NK-92 treated with Interleukin-12 subunit alpha and Interleukin-12 subunit beta, amount 100 ng/mL, for 24 hours (cell line): ENCODE results near the gene ERFL.

ENCODE experiments used
- DNase-seq: peaks from one replicate; lab custom pipeline; 2025; lab: John Stamatoyannopoulos, UW

Gene ERFL

DNA sequence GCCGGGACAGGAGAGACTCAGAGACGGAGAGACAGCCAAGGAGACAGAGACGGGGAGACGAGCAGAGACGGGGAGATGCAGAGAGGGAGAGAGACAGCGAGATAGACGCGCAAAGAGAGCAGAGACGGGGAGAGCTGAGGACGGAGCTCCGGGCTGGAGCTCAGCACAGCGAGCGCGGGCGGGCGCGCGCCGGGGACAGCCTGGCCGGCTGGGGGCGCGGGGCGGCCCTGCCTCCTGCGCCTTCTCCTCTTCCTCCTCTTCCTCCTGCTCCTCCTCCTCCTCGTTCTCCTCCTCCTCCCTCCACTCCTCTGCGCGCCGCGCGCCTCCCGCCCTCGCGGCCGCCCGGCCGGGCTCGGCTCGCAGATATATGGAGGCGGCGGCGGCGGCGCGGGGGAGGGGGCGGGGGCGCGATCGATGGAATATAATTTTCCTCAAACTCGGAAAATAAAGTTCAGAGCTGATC lies at the start of gene ERFL:
ERFL (minus strand) TSS at position 229 of the 463 bp plus-strand sequence. CDS start 15,530 bp downstream, outside the sequence.
- DNase-seq: no peak

DNA sequence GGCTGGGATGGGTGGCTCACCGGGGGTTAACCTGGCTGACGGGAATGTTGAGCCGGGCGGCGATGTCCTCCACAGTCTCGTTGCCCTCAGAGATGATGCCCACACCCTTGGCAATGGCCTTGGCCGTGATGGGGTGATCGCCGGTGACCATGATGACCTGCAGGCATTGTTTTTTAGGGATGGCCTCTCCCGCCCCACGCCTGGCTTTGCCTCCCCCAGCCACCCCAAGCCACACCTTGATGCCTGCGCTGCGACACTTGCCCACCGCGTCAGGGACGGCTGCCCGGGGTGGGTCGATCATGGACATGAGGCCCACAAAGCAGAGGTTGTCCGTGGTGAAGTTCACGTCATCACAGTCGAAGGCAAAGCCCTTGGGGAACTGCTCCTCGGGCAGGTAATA lies 49.7 kb upstream of the ERFL start:
- DNase-seq: no peak

DNA sequence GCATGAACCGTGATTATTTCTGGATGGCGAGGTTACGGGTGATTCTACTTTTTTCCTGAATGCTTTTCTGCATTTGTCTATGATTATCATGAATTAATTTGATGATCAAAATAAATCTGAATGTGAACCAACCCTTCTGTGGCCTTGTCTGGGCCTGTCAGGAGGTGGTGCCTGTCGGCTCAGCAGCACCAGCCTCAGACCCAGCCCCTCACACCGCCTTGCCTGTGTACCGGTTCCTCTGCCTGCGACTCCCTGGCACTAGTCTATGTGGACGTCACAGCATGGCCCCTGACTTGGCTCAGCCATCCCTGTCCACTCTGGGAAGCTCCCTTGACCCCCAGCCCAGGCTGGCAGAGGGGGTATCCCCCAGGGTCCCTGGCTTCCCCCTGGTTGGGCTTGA lies 46.4 kb upstream of the ERFL start:
- no peak for DNase-seq

DNA sequence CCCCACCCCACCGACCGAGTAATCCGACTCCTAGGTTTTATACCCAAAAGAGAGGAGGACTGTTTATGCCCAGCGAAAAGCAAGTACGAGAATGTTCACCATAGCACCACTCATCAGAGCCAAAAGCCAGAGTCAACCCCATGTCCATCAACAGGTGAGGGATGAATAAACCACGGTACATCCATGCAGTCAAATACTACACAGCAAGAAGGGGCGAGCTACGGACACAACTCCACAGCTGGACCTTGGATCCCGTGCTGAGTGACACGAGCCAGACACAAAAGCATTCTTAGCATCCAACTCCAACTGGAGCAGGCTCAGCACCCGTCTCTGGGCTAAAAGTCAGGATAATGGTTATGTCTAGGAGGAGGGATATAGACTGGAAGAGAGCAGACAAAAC lies 43.1 kb upstream of the ERFL start:
- DNase-seq: no peak

DNA sequence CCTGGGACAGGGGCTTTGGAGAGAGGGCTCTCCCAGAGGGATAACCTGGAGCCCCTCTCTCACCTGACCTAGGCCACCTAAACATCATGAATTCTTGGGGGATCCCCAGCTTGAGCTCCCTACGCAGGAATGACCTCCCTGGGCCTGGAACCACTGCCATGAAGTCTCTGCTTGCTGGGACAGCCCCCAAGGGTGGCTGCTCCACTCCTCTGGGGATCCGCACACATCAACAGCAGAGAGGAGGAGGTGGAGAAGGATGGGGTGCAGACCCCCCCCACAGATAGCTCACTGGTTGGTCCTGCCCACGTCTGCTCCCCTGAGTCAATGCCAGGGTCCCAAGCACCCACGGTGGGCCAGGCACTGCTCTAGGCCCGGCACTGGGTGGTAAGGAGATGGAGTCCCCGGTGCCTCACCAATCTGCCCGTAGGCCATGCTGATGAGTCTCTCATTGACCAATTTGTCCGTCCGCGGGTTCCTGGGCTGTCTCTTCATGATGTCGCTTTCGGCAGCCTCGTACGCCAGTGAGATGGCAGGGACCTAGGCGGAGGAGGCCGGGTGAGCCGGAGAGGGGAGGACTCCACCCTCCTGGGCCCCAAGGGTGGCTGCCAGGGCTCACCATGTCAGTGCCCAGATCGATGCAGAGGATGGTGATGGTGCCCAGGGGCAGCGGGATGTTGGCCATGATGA lies 41.7 kb upstream of the ERFL start:
- no peak for DNase-seq

DNA sequence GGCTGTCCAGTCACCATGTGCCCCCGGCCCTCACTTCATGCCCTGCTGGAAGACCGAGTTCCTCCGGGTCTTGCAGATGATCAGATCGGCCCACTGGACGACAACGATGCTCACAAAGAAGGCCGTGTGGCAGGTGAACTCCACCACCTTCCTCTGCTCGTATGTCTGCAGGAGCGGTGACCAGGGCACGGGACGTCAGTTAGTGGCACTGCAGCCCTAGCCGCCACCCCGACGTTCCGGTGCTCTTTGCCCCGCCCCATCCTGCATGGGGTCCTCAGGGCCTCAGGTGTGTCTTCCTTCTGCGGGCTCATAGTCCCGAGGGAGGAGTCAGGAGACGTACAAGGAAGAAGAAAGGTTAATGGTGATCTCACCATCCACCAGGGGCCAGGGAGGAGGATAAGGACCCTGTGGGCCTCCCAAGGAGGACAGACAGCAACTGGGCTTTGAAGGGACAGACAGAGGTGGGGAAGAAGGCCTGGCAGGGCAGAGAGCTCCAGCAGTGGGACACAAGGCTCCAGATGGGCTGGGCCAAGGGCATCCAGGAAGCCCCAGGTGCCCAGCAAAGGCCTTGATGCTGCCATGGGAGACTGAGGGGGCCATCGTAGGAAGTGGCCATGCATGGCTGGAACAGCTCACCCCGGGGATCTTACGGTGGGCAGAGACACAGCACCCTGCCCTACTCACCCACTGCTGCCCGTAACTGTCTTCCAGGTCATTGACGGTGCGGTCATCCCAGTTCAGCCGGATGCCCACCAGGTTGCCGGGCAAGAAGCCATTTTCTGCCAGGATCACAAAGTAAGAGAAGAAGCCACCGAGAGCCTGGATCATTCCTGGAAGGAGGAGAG lies 40.7 kb upstream of the ERFL start:
- no peak for DNase-seq

DNA sequence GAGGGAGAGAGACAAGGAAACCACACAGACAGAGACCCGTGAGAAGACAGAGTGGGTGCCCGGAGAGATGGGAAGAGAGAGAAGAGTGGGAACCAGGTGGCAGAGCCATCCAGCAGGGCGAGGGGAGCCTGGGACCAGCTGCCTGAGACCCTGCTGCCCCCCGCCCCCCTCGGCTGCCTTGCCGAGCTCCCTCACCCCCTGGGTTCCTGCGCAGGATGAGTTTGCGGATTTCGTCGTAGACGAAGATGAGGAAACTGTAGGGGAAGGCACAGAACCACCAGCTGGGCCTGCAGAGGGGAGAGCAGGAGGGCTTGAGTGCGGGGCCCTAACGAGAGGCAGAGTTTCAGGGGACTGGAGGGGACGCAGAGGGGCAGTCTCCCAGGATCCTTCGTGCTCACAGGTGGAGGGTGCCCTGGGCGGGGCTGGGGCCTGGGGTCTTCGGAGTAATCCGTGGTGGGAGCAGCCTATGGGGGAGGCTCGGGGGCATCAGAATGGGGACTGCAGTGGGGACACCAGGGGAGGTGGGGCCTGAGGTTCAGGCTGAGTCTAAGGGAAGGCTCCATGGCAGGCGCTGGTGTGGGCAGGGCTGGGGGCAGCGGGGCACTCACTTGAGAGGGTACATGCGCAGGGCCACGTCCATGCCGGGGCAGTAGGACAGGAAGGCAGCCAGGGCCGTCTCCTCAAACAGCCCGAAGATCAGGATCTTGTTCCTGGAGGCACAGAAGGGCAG lies 39.0 kb upstream of the ERFL start:
- DNase-seq: no peak

DNA sequence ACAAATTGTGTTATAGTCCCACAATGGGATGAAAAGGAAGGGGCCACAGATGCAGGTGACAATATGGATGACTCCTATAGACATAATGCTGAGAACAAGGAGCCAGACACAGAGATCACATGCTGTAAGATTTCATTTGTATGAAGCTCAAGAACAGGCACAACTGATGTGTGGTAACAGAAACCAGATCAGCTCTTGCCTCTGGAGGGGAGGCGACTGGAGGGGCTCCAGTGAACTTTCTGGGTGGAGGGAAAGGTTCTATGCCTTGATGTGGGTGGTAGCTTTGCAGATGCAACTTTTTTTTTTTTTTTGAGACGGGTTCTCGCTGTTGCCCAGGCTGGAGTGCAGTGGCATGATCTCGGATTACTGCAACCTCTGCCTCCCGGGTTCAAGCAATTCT lies 36.9 kb upstream of the ERFL start:
- no peak for DNase-seq

DNA sequence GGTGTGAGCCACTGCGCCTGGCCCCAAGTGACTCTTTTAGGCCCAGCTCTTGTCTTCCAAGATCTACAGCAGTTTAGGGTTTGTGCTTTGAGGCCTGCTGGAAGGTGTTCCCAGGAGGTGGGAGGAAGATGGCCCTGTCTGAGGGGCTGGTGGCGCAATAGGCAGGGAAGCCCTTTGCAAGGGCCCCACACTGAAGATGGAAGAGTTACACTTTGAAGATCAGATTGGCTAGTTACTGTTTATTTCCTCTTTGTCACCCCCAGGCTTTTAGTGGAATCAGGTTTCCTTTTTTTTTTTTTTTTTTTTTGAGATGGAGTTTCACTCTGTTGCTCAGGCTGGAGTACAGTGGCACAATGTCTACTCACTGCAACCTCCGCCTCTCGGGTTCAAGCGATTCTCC lies 32.7 kb upstream of the ERFL start:
- DNase-seq: no peak

DNA sequence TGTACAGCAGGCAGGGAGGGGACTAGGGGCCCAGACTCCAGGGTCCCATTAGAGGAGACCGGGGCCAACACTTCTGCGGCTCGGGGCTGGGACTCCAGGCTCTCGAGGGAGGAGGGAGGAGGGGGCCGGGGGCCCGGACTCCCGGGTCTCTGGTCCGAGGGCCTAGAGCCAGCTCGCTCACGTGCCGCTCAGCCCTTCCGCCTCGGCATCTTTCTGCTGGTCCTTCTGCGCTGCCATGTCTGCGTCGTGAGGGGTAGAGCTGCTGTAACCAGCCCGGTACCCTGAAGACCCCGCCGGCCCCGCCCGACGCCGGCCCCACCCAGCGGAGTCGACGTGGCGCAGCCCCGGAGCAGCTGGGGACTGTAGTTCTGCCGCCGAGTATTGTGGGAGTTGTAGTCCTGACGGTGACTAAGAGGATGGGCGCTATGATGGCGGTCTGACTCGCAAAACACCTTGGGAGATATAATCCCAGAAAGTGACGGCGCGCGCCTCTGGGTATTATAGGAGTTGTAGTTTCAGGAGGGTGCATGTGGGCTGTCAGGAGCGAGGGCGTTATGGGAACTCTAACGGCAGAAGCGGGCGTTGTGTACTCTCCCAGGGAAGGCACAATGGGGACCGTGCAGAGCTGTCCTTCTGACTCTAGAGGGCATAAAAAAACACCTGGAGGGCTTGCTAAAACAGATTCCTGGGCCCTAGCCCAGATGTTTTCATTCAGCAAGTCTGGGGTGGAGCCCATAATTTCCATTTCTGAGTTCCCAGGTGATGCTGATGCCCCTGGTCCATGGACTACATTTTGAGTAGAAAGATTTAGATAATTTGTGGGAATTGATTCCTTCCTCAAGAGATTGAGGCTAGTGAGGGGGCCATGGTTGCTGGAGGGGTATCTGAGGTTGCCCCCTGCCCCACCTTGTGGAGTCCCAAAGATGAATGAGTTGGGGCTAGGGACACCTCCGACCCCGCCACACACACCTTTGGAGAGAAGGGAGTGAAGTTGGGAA lies 31.1 kb upstream of the ERFL start, which contains the start of gene RABAC1:
RABAC1 (minus strand) TSS at position 266 of the 998 bp plus-strand sequence; CDS start at position 237, 29 bp downstream.
- DNase-seq: peak; percentile 88

DNA sequence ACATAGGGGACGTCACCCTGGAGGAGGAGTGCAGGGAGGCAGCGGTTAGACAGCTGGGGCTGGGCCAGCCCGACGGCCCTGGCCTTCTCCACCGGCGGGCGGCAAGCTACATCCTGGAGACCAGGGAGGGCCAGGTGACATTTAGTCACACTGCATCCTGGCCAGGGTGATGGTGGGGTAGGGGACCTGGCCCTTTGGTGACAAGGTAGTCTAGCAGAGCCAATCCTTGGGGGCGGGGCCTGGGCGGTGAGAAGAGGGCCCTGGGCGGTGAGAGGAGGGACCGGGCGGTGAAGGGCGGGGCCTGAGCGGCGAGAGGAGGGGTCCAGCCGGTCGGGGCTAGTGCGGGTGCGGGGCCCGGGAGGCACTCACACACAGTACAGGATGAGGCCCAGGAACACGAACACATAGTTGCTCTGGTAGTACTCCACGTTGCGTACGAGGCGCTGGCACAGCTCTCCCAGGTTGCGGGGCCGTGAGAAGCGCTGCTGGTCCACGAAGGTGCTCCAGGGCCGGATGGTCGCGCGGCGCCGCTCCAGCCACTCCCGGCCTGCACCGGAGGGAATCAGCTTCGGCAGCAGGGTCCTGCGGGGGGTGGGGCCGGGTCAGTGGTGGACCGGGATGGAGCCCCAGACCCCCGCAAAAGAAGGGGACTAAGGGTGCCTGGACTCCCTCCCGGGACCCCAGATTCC lies 30.3 kb upstream of the ERFL start:
- DNase-seq: peak; percentile 78

DNA sequence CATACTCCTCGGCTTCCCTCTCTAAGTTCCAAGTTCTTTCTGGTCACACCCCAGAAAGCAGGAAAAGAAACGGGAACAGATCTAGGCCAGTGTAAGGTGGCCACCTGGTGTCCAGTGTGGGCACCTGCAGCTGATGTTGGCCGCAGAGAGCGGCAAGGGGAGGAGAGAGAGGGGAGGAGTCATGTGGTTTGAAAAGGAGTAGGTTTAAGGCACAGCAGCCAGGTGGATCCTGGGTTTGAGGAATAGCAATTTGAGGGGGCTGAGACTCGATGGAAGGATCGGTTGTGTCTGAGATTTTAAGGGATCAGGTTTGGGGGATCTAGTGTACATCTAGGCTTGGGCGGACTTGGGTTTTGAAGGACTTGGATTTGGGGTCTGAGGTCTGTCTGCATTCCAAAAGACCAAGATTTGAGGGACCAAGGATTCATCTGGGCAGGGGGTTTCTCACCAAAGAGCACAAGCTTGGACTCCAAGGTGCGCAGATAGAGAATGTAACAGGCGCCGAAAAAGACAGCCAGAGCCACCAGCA lies 29.7 kb upstream of the ERFL start:
- DNase-seq: no peak

DNA sequence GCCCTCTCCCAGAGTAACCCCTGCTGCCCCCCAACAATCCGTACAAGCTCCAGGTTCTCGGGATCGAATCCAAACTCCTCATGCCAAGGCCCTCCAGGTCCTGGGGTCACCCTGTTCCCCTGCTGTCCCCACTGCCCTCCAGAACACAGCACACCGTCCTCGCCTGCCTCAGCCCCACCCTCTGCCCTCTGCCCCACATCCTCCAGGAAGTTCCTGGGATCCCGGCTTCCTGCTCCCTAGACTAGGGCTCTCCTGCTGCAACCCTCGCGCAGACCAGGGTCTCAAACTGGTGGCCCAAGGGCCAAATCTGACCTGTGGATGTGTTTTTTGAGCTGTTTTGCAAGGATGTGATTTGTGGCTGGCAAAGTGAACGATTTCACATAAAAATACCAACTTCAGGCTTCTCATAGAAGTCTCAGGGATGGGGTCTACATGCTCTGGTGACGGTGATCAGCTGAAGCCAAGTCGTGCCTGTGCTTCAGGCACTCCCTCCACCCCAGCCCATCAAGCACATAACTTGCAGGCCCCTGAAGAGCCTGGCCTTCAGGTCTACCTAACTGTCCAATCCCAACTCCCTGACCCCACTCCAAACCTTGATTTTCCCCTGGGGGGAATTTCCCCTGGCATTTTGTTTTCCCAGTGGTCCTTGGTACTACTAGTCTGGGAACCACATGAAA lies 29.1 kb upstream of the ERFL start:
- no peak for DNase-seq

DNA sequence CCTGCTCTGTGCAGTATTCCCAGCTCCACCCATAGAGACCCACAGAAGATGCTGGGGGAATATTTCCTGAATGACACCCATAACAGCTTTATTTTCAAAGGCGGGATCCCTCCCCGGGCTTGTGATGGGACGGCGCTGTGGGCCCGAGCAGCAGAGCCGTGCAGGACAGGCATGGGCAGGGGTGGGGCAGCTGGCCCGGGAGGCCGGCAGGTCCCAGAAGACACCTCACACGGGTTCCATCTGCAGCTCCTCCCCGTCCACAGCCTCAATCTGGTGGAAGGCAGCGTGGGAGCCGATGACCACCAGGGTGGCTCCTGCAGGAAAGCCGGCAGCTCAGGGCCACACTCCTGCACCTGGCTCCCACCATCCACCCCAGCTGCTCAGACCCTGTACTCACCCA lies 28.4 kb upstream of the ERFL start:
- no peak for DNase-seq

DNA sequence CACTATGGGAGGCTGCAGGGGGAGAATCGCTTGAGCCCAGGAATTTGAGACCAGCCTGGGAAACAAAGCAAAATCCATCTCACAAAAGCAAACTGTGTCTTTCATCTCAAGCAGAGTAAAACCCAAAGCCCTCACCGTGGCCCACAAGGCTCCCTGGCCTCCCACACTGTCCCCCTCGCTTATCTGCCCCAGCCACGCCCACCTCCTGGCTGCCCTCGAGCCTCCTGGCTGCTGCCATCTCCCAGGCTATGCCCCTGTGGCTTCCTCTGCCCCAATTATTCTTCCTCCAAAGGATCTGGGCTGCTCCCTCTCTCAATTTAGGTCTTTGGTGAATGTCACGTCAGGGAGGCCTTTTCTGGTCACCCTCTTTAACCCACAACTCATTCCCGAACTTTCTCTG lies 27.3 kb upstream of the ERFL start:
- no peak for DNase-seq

DNA sequence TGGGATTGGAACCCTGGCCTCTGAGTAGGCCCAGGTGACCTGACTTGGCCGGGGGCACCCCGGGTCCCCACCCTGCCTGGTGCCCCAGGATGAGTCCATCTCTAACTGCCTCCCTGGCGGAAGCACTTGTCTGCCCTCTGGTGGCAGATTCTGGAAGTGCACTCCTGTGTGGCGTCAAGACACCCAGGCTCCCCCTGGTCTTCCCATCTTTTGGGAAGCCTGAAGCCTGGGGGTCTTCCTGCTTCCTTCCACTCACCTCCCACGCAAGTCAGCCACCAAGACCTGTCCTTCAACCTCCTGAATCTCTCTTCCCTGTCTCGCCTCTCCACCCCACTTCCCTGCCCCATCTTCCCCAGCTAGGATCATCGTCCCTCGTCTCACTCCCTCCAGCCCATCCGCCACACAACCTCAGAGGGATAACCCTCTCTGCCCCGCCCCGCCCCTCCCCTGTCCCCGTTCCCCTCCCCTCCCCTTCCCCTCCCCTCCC lies 23.5 kb upstream of the ERFL start:
- DNase-seq: peak; percentile 73

DNA sequence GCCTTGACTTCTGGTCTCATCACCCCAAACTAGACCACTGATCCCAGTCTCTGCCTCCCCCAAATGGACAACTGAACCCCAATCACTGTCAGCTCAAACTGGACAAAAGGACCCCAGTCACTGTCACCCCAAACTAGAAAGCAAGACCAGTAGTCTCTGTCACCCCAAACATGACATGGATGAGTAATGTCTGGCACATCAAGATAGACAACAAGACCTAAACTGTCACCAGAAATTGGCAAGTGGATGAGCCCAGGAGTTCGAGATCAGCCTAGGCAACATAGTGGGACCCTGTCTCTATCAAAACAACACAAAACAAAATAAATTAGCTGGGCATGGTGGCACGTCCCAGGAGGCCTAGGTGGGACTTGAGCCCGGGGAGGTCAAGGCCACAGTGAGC lies 18.8 kb upstream of the ERFL start:
- DNase-seq: no peak

DNA sequence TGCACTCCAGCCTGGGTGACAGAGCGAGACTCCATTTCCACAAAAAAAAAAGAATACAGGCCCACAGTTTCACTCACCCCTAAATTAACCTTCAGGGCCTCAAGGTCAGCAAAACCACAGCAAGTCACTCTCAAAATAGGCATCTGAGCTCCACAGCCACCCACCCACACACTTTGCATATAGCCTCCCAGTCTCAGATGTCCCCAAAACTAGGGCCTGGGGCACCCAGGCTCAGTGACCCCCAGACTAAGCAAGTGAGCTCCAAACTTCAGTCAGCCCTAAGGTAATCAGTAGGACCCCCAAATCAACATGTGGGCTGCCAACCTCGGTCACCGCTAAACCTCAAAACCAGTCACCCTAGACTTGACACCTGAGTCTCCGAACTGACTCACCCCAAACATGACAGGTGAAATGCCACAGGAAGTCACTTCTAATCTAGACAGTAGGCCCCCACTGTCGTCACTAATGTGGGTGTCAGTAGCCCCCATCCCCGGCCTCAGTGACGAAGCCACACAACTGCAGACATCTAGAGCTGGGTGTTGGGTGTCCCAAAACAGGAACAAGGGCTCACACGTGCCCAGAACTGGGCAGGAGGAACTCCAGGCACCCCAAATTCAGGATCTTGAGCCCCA lies 17.0 kb upstream of the ERFL start:
- DNase-seq: peak; percentile 93

DNA sequence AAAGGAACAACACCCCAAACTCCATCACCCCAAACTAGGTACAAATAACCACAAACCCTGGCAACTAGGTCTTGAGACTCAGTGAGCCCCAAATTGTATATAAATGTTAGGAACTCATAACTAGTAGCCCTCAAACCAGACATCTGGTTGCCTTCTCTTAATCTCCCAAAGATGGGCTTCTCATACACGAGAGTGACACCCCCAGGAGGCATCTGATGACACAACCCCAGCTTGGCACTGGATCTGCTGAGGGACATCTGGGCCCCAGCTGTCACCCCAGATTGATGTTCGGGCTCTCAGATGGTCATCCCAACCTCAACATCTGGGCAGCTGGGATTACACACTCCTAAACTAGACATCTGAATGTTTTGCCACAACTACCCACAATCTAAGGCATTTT lies 16.1 kb upstream of the ERFL start:
- no peak for DNase-seq
